BLaER1 treated with 17β-estradiol and CSF1 and Interleukin-3, amounts not matched to agents 10 nM and 100 nM (cell line): Measurements from ENCODE around the gene SOS1.
A peak's percentile ranks its signal among the peaks of the same experiment; 100 is the strongest.
"Not testable (repeated sequence)": the region's sequence is repeated elsewhere in the genome, so short reads cannot be mapped to it uniquely, and the experiment has no call there.

Experiments used
- H3K27ac ChIP-seq, 11 experiments: shearing (Covaris generic); formaldehyde crosslinking; 2 replicates each; pipeline ENCODE4 v1.8.1; 2022
- H3K27me3 ChIP-seq, 11 experiments: shearing (Covaris generic); formaldehyde crosslinking; 2 replicates each; pipeline ENCODE4 v1.8.1; 2022
- H3K36me3 ChIP-seq, 11 experiments: shearing (Covaris generic); formaldehyde crosslinking; 2 replicates each; pipeline ENCODE4 v1.8.1; 2022
- H3K4me1 ChIP-seq, 10 experiments: shearing (Covaris generic); formaldehyde crosslinking; 2 replicates each; pipeline ENCODE4 v1.8.1; 2022
- H3K4me2 ChIP-seq, 11 experiments: shearing (Covaris generic); formaldehyde crosslinking; 2 replicates each; pipeline ENCODE4 v1.8.1; 2022
- H3K4me3 ChIP-seq, 10 experiments: shearing (Covaris generic); formaldehyde crosslinking; 2 replicates each; pipeline ENCODE4 v1.8.1; 2022
- H3K9ac ChIP-seq, 11 experiments: shearing (Covaris generic); formaldehyde crosslinking; 2 replicates each; pipeline ENCODE4 v1.8.1; 2022
- H3K9me3 ChIP-seq, 11 experiments: shearing (Covaris generic); formaldehyde crosslinking; replicated peaks in 1 of 11; 2 replicates each; pipeline ENCODE4 v1.8.1; 2022
- H4K20me1 ChIP-seq, 11 experiments: shearing (Covaris generic); formaldehyde crosslinking; 2 replicates each; pipeline ENCODE4 v1.8.1; 2022
- Cebpa-rat ChIP-seq, 11 experiments: shearing (Covaris generic); IDR thresholded peaks; 2 replicates each; pipeline ENCODE4 v1.8.1; 2022

The SOS1 gene

GRCh38 chr2:39120771-39121522, at the start of gene SOS1:
SOS1 (minus strand) TSS chr2:39121051; CDS start chr2:39120422, 629 bp downstream.
- H3K4me3 ChIP-seq, result peak within 1 kb of the TSS; percentile 85 to 95 (median 88)
- no peaks in the 10 kb centered on the region for H3K27me3 ChIP-seq
- TF ChIP-seq Cebpa-rat (IDR thresholded peaks at IDR 0.05), result no peak
- H3K4me1 ChIP-seq, result peaks cover 38 to 64% (median 50%) of the 10 kb centered on the region in 10 experiments
- peak within 1 kb of the TSS; percentile 86 to 96 (median 92) for H3K27ac ChIP-seq
- H4K20me1 ChIP-seq, result peaks cover 4 to 43% (median 40%) of the 10 kb centered on the region in 11 experiments; a peak in 19 of 22 replicates
- peak within 1 kb of the TSS; percentile 84 to 98 (median 91) for H3K4me2 ChIP-seq
- peak within 1 kb of the TSS; percentile 90 to 98 (median 93) for H3K9ac ChIP-seq
- no peaks in the 10 kb centered on the region for H3K9me3 ChIP-seq
- peaks cover 10 to 19% (median 16%) of the 10 kb centered on the region in 11 experiments; a peak in 19 of 22 replicates for H3K36me3 ChIP-seq

- no peaks in the 10 kb centered on the region for H4K20me1 ChIP-seq
- no peaks in the 10 kb centered on the region for H3K9me3 ChIP-seq
- H3K4me1 ChIP-seq, result peaks cover 0 to 16% (median 0%) of the 10 kb centered on the region in 10 experiments; a peak in 2 of 20 replicates
- H3K27ac ChIP-seq, result no peak overlapping the region
- no peak overlapping the region for H3K9ac ChIP-seq
- H3K36me3 ChIP-seq, result no peaks in the 10 kb centered on the region
- peak overlapping the region in 2 of 11 experiments; percentile 13 to 16; a peak in 2 of 22 replicates for H3K4me2 ChIP-seq
- no peaks in the 10 kb centered on the region for H3K27me3 ChIP-seq
- TF ChIP-seq Cebpa-rat (IDR thresholded peaks at IDR 0.05), result no peak
- H3K4me3 ChIP-seq, result no peak overlapping the region
Observed at GRCh38 chr2:39164089-39164488, 43.2 kb upstream of the SOS1 start.

- Histone ChIP-seq H3K4me2 (peak overlapping the region in 2 of 11 experiments; percentile 2 to 4; a peak in 1 of 22 replicates), H3K9me3 (no peaks in the 10 kb centered on the region), H3K4me1 (peaks cover 0 to 16% (median 0%) of the 10 kb centered on the region in 10 experiments; a peak in 2 of 20 replicates), H3K4me3 (no peak overlapping the region), H4K20me1 (no peaks in the 10 kb centered on the region), H3K9ac (no peak overlapping the region), H3K27me3 (no peaks in the 10 kb centered on the region), H3K36me3 (no peaks in the 10 kb centered on the region), H3K27ac (no peak overlapping the region)
- no peak for TF ChIP-seq Cebpa-rat (IDR thresholded peaks at IDR 0.05)
Observed at GRCh38 chr2:39160982-39161381, 40.1 kb upstream of the SOS1 start.

- no peak for TF ChIP-seq Cebpa-rat (IDR thresholded peaks at IDR 0.05)
- no peaks in the 10 kb centered on the region for H3K27me3 ChIP-seq
Observed at GRCh38 chr2:39159283-39159682, 38.4 kb upstream of the SOS1 start.

GRCh38 chr2:39158351-39158750, 37.5 kb upstream of the SOS1 start:
- Histone ChIP-seq H3K9me3 (no peaks in the 10 kb centered on the region), H3K27me3 (no peaks in the 10 kb centered on the region), H3K36me3 (no peaks in the 10 kb centered on the region), H3K4me2 (no peak overlapping the region), H3K9ac (no peak overlapping the region), H3K27ac (no peak overlapping the region), H3K4me3 (no peak overlapping the region), H4K20me1 (no peaks in the 10 kb centered on the region), H3K4me1 (peaks cover 0 to 8% (median 0%) of the 10 kb centered on the region in 10 experiments; a peak in 2 of 20 replicates)
- no peak for TF ChIP-seq Cebpa-rat (IDR thresholded peaks at IDR 0.05)

More at GRCh38 chr2:39159283-39159682, 38.4 kb upstream of the SOS1 start:
- Histone ChIP-seq H3K27ac (no peak overlapping the region), H3K36me3 (no peaks in the 10 kb centered on the region), H3K9me3 (no peaks in the 10 kb centered on the region), H3K4me1 (peaks cover 0 to 13% (median 0%) of the 10 kb centered on the region in 10 experiments; a peak in 2 of 20 replicates), H4K20me1 (no peaks in the 10 kb centered on the region), H3K9ac (no peak overlapping the region), H3K4me2 (no peak overlapping the region), H3K4me3 (no peak overlapping the region)

- Histone ChIP-seq H3K27ac (no peak overlapping the region), H4K20me1 (no peaks in the 10 kb centered on the region), H3K4me3 (no peak overlapping the region), H3K9ac (no peak overlapping the region), H3K9me3 (no peaks in the 10 kb centered on the region), H3K4me1 (peaks cover 0 to 8% (median 0%) of the 10 kb centered on the region in 10 experiments; a peak in 2 of 20 replicates), H3K27me3 (no peaks in the 10 kb centered on the region), H3K36me3 (no peaks in the 10 kb centered on the region), H3K4me2 (no peak overlapping the region)
- TF ChIP-seq Cebpa-rat (IDR thresholded peaks at IDR 0.05), result no peak
Observed at GRCh38 chr2:39156846-39157245, 36.0 kb upstream of the SOS1 start.

GRCh38 chr2:39156107-39156506, 35.3 kb upstream of the SOS1 start:
- no peaks in the 10 kb centered on the region for H4K20me1 ChIP-seq
- H3K27ac ChIP-seq, result no peak overlapping the region
- no peaks in the 10 kb centered on the region for H3K36me3 ChIP-seq
- no peaks in the 10 kb centered on the region for H3K9me3 ChIP-seq
- no peak overlapping the region for H3K9ac ChIP-seq
- H3K27me3 ChIP-seq, result no peaks in the 10 kb centered on the region
- TF ChIP-seq Cebpa-rat (IDR thresholded peaks at IDR 0.05), result no peak
- no peak overlapping the region for H3K4me3 ChIP-seq
- no peak overlapping the region for H3K4me2 ChIP-seq
- H3K4me1 ChIP-seq, result peaks cover 0 to 5% (median 0%) of the 10 kb centered on the region in 10 experiments; a peak in 2 of 20 replicates

- not testable (repeated sequence) for H3K9ac ChIP-seq, H4K20me1 ChIP-seq, H3K4me3 ChIP-seq, H3K4me1 ChIP-seq, H3K36me3 ChIP-seq, H3K4me2 ChIP-seq, H3K9me3 ChIP-seq, H3K27me3 ChIP-seq, H3K27ac ChIP-seq
Observed at GRCh38 chr2:39155573-39155972, 34.7 kb upstream of the SOS1 start.

- no peak overlapping the region for H3K9ac ChIP-seq
- no peaks in the 10 kb centered on the region for H3K36me3 ChIP-seq
- no peak for TF ChIP-seq Cebpa-rat (IDR thresholded peaks at IDR 0.05)
- H3K27me3 ChIP-seq, result no peaks in the 10 kb centered on the region
- peaks cover 0 to 7% (median 0%) of the 10 kb centered on the region in 10 experiments; a peak in 1 of 20 replicates for H3K4me1 ChIP-seq
- H3K4me3 ChIP-seq, result no peak overlapping the region
- H3K27ac ChIP-seq, result no peak overlapping the region
- no peaks in the 10 kb centered on the region for H4K20me1 ChIP-seq
- no peaks in the 10 kb centered on the region for H3K9me3 ChIP-seq
- no peak overlapping the region for H3K4me2 ChIP-seq
Observed at GRCh38 chr2:39154944-39155343, 34.1 kb upstream of the SOS1 start.

- H3K4me3 ChIP-seq, result no peak overlapping the region
- H3K4me2 ChIP-seq, result no peak overlapping the region
Observed at GRCh38 chr2:39153312-39153711, 32.5 kb upstream of the SOS1 start.

More at GRCh38 chr2:39153312-39153711, 32.5 kb upstream of the SOS1 start:
- no peak for TF ChIP-seq Cebpa-rat (IDR thresholded peaks at IDR 0.05)
- Histone ChIP-seq H3K27ac (no peak overlapping the region), H3K9me3 (no peaks in the 10 kb centered on the region), H3K27me3 (no peaks in the 10 kb centered on the region), H3K36me3 (no peaks in the 10 kb centered on the region), H4K20me1 (no peaks in the 10 kb centered on the region), H3K4me1 (peaks cover 0 to 7% (median 0%) of the 10 kb centered on the region in 10 experiments; a peak in 1 of 20 replicates), H3K9ac (no peak overlapping the region)
